GM12875 (cell line): ENCODE data around the gene MTERF1.

ENCODE experiments used
- H3K4me3 ChIP-seq: one replicate; pipeline ENCODE4 v1.5.1; 2011; ENCODE audit warnings: low read depth, low read length, control low read depth
- TF ChIP-seq, protein P1 (sequence below): IDR thresholded peaks from 2 replicates; pipeline ENCODE4 v1.5.1; 2011; ENCODE audit warnings: low read depth, mild to moderate bottlenecking, control low read depth, inconsistent platforms, low read length, moderate library complexity, borderline replicate concordance; ENCODE audit not compliant: insufficient read depth

The MTERF1 gene

DNA sequence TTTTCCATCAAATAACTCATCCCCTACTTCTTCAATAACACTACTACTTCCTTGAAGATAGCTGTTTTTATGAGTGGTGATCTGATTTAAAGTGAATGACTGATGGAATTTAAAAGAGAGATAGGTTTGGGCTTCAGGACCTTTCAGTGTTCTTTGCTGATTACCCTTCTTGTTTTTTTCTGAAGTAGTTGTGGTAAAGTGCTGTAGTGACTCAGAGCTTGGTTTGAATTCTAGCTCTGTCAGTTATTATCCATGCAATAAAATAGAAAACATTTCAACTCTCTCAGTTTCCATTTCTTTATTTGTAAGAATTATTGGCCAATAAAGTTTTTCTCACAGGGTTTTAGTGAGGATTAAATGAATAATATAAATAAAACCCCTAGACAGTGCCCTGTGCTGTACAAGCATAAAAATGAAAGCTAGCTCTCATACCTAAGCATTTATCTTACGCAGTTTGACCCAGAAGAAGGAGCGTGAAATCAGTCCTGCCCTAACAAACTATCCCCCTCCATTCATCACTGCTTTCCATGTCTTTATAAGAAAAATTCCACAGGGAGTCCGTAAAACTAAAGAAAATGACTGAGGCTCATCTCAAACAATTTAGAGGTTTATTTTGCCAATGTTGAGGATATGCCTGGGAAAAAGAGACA, 35.0 kb upstream of the MTERF1 start:
- TF ChIP-seq, protein P1, sequence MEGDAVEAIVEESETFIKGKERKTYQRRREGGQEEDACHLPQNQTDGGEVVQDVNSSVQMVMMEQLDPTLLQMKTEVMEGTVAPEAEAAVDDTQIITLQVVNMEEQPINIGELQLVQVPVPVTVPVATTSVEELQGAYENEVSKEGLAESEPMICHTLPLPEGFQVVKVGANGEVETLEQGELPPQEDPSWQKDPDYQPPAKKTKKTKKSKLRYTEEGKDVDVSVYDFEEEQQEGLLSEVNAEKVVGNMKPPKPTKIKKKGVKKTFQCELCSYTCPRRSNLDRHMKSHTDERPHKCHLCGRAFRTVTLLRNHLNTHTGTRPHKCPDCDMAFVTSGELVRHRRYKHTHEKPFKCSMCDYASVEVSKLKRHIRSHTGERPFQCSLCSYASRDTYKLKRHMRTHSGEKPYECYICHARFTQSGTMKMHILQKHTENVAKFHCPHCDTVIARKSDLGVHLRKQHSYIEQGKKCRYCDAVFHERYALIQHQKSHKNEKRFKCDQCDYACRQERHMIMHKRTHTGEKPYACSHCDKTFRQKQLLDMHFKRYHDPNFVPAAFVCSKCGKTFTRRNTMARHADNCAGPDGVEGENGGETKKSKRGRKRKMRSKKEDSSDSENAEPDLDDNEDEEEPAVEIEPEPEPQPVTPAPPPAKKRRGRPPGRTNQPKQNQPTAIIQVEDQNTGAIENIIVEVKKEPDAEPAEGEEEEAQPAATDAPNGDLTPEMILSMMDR: no peak
- no peak overlapping the region for H3K4me3 ChIP-seq

DNA sequence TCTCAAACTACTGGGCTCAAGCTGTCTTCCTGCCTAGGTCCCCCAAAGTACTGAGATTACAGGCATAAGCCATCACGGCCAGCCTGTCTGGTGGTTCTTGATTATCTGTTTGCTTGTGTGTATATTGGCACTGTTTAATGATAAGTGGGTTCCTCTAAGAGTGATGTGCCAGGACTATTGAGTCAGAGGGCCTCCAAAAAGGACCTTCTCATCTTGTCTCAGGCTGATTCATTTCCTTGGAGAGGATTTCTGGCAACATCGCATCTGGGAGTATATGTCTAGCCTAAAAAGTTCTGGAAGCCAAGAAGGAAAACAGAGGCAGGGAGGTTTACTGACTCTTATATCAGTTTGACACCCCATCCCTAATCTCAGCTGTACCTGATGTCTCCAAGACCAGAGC, 33.1 kb upstream of the MTERF1 start:
- H3K4me3 ChIP-seq: no peak overlapping the region
- TF ChIP-seq, protein P1: no peak

DNA sequence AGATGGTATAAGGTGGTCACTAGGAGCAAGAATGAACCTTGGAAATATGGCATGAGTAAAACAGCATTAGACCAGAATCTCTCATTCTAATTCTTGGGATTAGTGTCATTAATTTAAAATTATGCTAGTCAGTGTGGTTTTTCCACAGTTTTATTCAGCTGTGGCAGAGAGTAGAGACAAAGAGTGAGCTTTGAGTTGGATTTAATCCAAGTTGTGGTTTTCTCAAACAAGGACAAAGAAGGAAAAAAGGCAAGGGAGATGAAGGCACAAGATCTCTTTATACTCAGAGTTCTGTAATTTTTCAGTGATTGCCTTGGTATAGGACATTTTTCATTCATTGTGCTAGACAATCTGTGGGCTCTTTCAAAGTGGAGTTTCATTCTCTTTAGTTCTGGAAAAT, 32.0 kb upstream of the MTERF1 start:
- TF ChIP-seq, protein P1: no peak
- H3K4me3 ChIP-seq: no peak overlapping the region

DNA sequence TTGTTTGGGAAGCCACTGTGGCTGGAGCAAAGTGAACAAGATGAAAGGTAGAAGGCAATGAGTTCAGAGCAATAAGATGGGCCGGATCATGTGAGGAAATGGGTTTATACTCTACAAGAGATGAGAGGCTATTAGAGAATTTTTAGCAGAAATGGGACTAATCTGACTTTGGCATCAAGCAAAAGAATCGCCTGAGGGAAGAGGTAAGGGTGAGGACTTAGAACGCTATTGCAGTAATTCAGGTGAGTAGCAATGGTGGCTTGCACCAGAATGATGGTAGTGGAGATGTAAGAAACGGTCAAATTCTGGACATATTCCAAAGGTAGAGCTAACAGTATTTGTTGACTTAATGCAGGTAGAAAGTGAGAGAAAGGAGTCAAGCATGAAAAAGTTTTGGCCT, 30.6 kb upstream of the MTERF1 start:
- no peak overlapping the region for H3K4me3 ChIP-seq
- TF ChIP-seq, protein P1: no peak

DNA sequence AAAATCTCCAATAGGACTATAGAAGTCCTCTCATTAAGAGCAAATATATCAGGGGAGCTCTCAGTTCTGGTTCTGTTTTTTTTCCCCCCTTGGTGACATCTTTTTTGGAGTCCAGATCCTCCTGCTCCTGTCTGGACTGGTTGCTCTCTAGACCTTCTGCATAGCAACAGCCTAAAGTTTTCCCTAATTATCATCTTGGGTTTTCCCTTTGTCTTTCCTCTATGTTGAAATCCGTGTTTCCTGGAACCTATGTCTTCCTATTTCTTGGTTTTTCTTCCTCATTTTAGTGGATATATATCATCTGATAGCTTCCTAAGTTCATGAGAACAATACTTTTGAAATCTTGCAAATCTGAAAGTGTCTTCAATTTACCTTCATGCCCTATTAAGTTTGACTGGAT, 29.7 kb upstream of the MTERF1 start:
- H3K4me3 ChIP-seq: no peak overlapping the region
- TF ChIP-seq, protein P1: no peak

DNA sequence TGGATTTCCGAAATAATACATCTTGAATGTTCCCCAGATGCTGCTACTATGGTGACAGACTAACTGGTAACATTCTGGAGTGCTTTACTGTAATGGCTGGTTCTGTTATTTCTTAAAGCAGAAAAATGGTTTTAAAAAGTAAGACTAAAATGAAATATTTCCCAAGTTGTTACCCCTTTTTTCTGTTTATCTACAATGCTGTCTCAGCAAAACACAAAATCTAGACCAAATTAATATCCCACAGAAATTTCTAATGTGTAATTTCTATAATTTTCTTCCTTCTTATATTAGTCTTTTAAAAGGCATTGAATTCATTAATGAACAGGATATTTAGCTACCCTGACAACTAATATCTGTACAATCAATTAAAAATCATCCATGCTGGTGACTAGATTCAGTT, 19.1 kb upstream of the MTERF1 start:
- H3K4me3 ChIP-seq: no peak overlapping the region
- TF ChIP-seq, protein P1: no peak

DNA sequence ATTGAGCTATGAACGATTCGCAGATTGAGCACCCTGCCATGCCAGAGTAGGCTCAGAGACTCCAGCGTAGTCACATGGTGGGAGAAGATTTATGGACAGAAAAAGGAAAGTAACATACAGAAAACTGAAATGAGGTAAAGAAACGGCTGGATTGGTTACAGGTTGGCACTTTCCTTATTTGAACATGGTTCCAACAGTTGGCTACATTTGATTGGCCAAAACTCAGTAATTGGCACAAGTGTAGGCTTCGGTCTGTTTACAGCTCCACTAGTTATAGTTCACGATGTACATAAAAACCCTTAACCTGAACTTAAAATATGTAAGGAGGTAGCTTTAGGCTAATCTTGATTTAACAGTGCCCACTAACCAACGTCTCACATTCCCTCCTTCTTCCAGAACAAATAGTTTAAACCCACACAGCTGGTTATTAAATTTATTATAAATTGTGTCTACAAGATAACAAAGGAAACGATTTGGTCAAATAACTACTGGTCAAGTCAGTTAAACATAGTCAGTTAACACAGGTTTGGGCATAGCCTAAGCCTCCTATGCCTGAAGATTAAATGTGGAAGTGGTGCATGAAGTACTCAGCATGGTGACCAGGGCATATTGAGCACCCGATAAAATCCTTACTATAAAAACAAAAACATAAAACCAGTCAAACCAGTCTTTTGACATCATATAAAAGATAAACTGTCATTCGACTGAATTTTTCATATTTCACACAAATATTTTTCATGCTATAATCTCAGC, 17.9 kb upstream of the MTERF1 start:
- H3K4me3 ChIP-seq: no peak overlapping the region
- TF ChIP-seq, protein P1: no peak
